Measurements from ENCODE around the gene AIMP1.

- no peak for TF ChIP-seq CTCF (IDR thresholded peaks at IDR 0.05)
- no peak for TF ChIP-seq POLR2A (IDR thresholded peaks at IDR 0.05)
These were observed 10.8 kb upstream of the AIMP1 start for GRCh38 chr4:106305435-106306055.

Data from ovary (tissue), 3 donors.